IMR-90 (cell line): ENCODE results near the gene SLC22A24. TPM values are rescaled to one million over a fixed set of nuclear protein-coding genes. Genes with fewer than 3 reads are reported as not detected.
"Not testable (repeated sequence)": the region's sequence is repeated elsewhere in the genome, so short reads cannot be mapped to it uniquely, and the experiment has no call there.

Experiments
- ATAC-seq: fragments of 200-7000 bp; cut with Tn5 transposase; 2 replicates; pipeline ENCODE4 v1.9.1; 2020; ENCODE audit warnings: low read depth, mild to moderate bottlenecking, moderate library complexity
- BruUV-seq: library from RNA; stranded (reverse); fragments of 400-500 nt; replicated peaks from 2 replicates; lab custom pipeline; 2021; lab: Mats Ljungman, UMichigan
- CTCF ChIA-PET: fragments of 300-600 bp; formaldehyde crosslinking; extraction: SDS; loops from one replicate; lab custom pipeline; 2021; ENCODE audit warnings: antibody characterized with exemption; lab: Yijun Ruan, JAX
- POLR2A ChIA-PET: fragments of 300-600 bp; sonication (Branson Sonifier 250); formaldehyde crosslinking; loops from one replicate; lab custom pipeline; 2022; ENCODE audit warnings: antibody characterized with exemption; ENCODE audit not compliant: unreplicated experiment; lab: Charles Lee
- DNase-seq: peaks from one replicate; pipeline ENCODE4 v3.0.0; 2013
- H2AFZ ChIP-seq: replicated peaks from 2 replicates; pipeline ENCODE3; 2013; ENCODE audit warnings: low read length, mild to moderate bottlenecking; ENCODE audit not compliant: poor library complexity
- H2AK5ac ChIP-seq: 2 replicates; pipeline ENCODE4 v1.6.1; 2013; ENCODE audit warnings: low read depth, low read length, inconsistent platforms
- H2AK9ac ChIP-seq: replicated peaks from 2 replicates; pipeline ENCODE3; 2013; ENCODE audit warnings: mild to moderate bottlenecking, low read depth, low read length, moderate library complexity; ENCODE audit not compliant: poor library complexity
- H2BK120ac ChIP-seq: 2 replicates; pipeline ENCODE4 v1.6.1; 2013; ENCODE audit warnings: low read depth, low read length, inconsistent platforms
- H2BK15ac ChIP-seq: 3 replicates; pipeline ENCODE4 v1.6.1; 2013; ENCODE audit warnings: low read depth, low read length, inconsistent platforms
- H2BK20ac ChIP-seq: 2 replicates; pipeline ENCODE4 v1.6.1; 2013; ENCODE audit warnings: low read depth, mild to moderate bottlenecking, inconsistent platforms, low read length, moderate library complexity
- H2BK5ac ChIP-seq: 2 replicates; pipeline ENCODE4 v1.6.1; 2013; ENCODE audit warnings: mild to moderate bottlenecking, low read depth, low read length, inconsistent platforms; ENCODE audit not compliant: poor library complexity, severe bottlenecking
- H3K14ac ChIP-seq: replicated peaks from 2 replicates; pipeline ENCODE4 v1.6.1; 2013; ENCODE audit warnings: low read depth, low read length, inconsistent platforms
- H3K18ac ChIP-seq: 2 replicates; pipeline ENCODE4 v1.6.1; 2013; ENCODE audit warnings: low read depth, low read length, control low read depth
- H3K23ac ChIP-seq: 2 replicates; pipeline ENCODE4 v1.6.1; 2013; ENCODE audit warnings: low read depth, low read length, inconsistent platforms
- H3K27ac ChIP-seq: 2 replicates; pipeline ENCODE4 v1.5.1; 2013; ENCODE audit warnings: mild to moderate bottlenecking, control low read depth, low read length; ENCODE audit not compliant: insufficient read depth
- H3K27me3 ChIP-seq: 2 replicates; pipeline ENCODE4 v1.6.1; 2013; ENCODE audit warnings: low read length; ENCODE audit not compliant: control insufficient read depth, insufficient read depth
- H3K36me3 ChIP-seq: 2 replicates; pipeline ENCODE4 v1.6.1; 2013; ENCODE audit warnings: low read length, mixed read lengths; ENCODE audit not compliant: control insufficient read depth, insufficient read depth
- H3K4ac ChIP-seq: 2 replicates; pipeline ENCODE4 v1.6.1; 2013; ENCODE audit warnings: low read depth, low read length, inconsistent platforms
- H3K4me1 ChIP-seq: 2 replicates; pipeline ENCODE4 v1.6.1; 2013; ENCODE audit warnings: low read length, mixed read lengths; ENCODE audit not compliant: control insufficient read depth, insufficient read depth
- H3K4me2 ChIP-seq: 2 replicates; pipeline ENCODE4 v1.6.1; 2013; ENCODE audit warnings: low read depth, mild to moderate bottlenecking, control low read depth, low read length, moderate library complexity
- H3K4me3 ChIP-seq: 2 replicates; pipeline ENCODE4 v1.5.1; 2013; ENCODE audit warnings: low read depth, mild to moderate bottlenecking, control low read depth, low read length, moderate library complexity; ENCODE audit not compliant: insufficient read depth
- H3K56ac ChIP-seq: 2 replicates; pipeline ENCODE4 v1.6.1; 2013; ENCODE audit warnings: low read length, inconsistent platforms; ENCODE audit not compliant: insufficient read depth; ENCODE audit errors: extremely low read depth
- H3K79me1 ChIP-seq, 2 experiments: 2 replicates each; pipeline ENCODE4 v1.6.1; 2013; ENCODE audit warnings: low read length in 2 of 2, inconsistent platforms in 1 of 2, low read depth in 1 of 2
- H3K9ac ChIP-seq: 2 replicates; pipeline ENCODE4 v1.6.1; 2013; ENCODE audit warnings: low read depth, low read length, control low read depth
- H3K9me1 ChIP-seq: 2 replicates; pipeline ENCODE4 v1.6.1; 2013; ENCODE audit warnings: low read length, inconsistent platforms; ENCODE audit not compliant: insufficient read depth
- H3K9me3 ChIP-seq: 2 replicates; pipeline ENCODE4 v1.6.1; 2013; ENCODE audit warnings: low read length; ENCODE audit not compliant: control insufficient read depth, insufficient read depth
- H4K20me1 ChIP-seq: 2 replicates; pipeline ENCODE4 v1.6.1; 2013; ENCODE audit warnings: low read length, inconsistent platforms; ENCODE audit not compliant: insufficient read depth
- H4K5ac ChIP-seq: 2 replicates; pipeline ENCODE4 v1.6.1; 2013; ENCODE audit warnings: mild to moderate bottlenecking, low read depth, low read length, control low read depth
- H4K8ac ChIP-seq, 2 experiments: 2 replicates each; pipeline ENCODE4 v1.6.1; 2013; ENCODE audit warnings: low read depth in 2 of 2, low read length in 2 of 2, control low read depth in 1 of 2, inconsistent platforms in 1 of 2
- H4K91ac ChIP-seq: 2 replicates; pipeline ENCODE4 v1.6.1; 2013; ENCODE audit warnings: low read depth, low read length, inconsistent platforms; ENCODE audit not compliant: insufficient read depth
- WGBS, 2 experiments: methylation state at CpG; one replicate each; pipeline versions ENCODE4 v1.1.5 to v1.1.7; 2013; ENCODE audit warnings: missing lambda C conversion rate in 2 of 2; ENCODE audit not compliant: insufficient read length in 1 of 2; ENCODE audit errors: extremely low coverage in 2 of 2; 5-methylcytosine and 5-hydroxymethylcytosine counted together
- dilution Hi-C: fragments of 300-500 bp; cut with HindIII; formaldehyde crosslinking; loops from one replicate; pipeline ENCODE4 v1.14.3; 2018; ENCODE audit warnings: low sequenced_read_pairs; ENCODE audit not compliant: unreplicated experiment
- in situ Hi-C: fragments of 300-500 bp; cut with MboI; formaldehyde crosslinking; loops from 3 replicates; pipeline ENCODE4 v1.14.3; 2019; ENCODE audit warnings: low sequenced_read_pairs, inconsistent platforms, mixed read lengths
- intact Hi-C: fragments of 100-400 bp; cut with micrococcal nuclease; formaldehyde crosslinking; loops from 2 replicates; pipeline ENCODE4 v1.10.0; 2022
- polyA plus RNA-seq, 3 experiments: library from polyadenylated mRNA; depleted of rRNA; stranded (reverse); fragments of >200 nt; gene quantifications; 2 replicates each; pipeline ENCODE4 v1.2.3, GENCODE V29; 2012; ENCODE audit warnings: low replicate concordance in 1 of 3
- total RNA-seq: library from RNA; depleted of rRNA; stranded (reverse); fragments of >200 nt; gene quantifications from 2 replicates; pipeline ENCODE4 v1.2.3, GENCODE V29; 2012

Gene SLC22A24
- total and polyA plus RNA-seq, 2 of the 4 experiments (the other 2 are of a cell fraction), result not detected

DNA sequence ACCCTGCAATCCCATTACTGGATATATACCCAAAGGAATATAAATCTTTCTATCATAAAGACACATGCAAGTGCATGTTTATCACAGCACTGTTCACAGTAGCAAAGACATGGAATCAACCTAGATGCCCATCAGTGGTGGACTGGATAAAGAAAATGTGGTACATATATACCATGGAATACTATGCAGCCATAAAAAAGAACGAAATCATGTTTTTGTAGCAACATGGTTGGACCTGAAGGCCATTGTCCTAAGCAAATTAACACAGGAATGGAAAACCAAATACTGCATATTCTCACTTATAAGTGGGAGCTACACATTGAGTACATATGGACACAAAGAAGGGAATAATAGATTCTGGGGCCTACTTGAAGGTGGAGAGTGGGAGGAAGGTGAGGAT lies 97.8 kb downstream of the SLC22A24 start:
- DNase-seq, H3K9me1 ChIP-seq, H3K9me3 ChIP-seq, H2BK15ac ChIP-seq, H3K18ac ChIP-seq, in situ Hi-C loops, H2BK5ac ChIP-seq, ATAC-seq, H4K91ac ChIP-seq, H2AK9ac ChIP-seq, H4K8ac ChIP-seq, H2BK20ac ChIP-seq, H3K4me3 ChIP-seq, H3K36me3 ChIP-seq, H3K9ac ChIP-seq, H2AFZ ChIP-seq, H3K56ac ChIP-seq, H3K4me2 ChIP-seq, H3K4me1 ChIP-seq, H3K4ac ChIP-seq, H3K14ac ChIP-seq, H4K5ac ChIP-seq, CTCF ChIA-PET, H3K79me1 ChIP-seq, H3K27me3 ChIP-seq, H3K23ac ChIP-seq, H2AK5ac ChIP-seq, dilution Hi-C loops, BruUV-seq, H3K27ac ChIP-seq, H4K20me1 ChIP-seq, intact Hi-C loops, H2BK120ac ChIP-seq, POLR2A ChIA-PET: not testable (repeated sequence)
- WGBS, 2 experiments, result no CpG with 5 or more reads among the region's 1 CpG
